ENCODE data around the gene CFAP91. TPM values are rescaled to one million over a fixed set of nuclear protein-coding genes. Genes with fewer than 3 reads are reported as not detected.
"Not testable (repeated sequence)": the region's sequence is repeated elsewhere in the genome, so short reads cannot be mapped to it uniquely, and the experiment has no call there.

The CFAP91 gene
- total RNA-seq, 4 donors from 2014 or later, result 2.2 to 4.7 (median 3.4) TPM

GRCh38 chr3:119677641-119677934 is 25.2 kb upstream of the CFAP91 start:
- ATAC-seq (ENCODE audit: low FRiP score), result no peak
- TF ChIP-seq CTCF (IDR thresholded peaks at IDR 0.05), result no peak
- no peak for DNase-seq (ENCODE audit: low spot score)

GRCh38 chr3:119678209-119678608 is 24.6 kb upstream of the CFAP91 start:
- not testable (repeated sequence) for ATAC-seq (ENCODE audit: low FRiP score); DNase-seq (ENCODE audit: low spot score)

- no peak for DNase-seq (ENCODE audit: low spot score)
- no peak for ATAC-seq (ENCODE audit: low FRiP score)
- no peak for TF ChIP-seq CTCF (IDR thresholded peaks at IDR 0.05)
Observed at GRCh38 chr3:119679874-119680273, 22.9 kb upstream of the CFAP91 start.

- no peak for TF ChIP-seq CTCF (IDR thresholded peaks at IDR 0.05)
- DNase-seq (ENCODE audit: low spot score) (no peak), ATAC-seq (ENCODE audit: low FRiP score) (no peak)
Observed at GRCh38 chr3:119681279-119681678, 21.5 kb upstream of the CFAP91 start.

- DNase-seq (ENCODE audit: low spot score), result no peak
- TF ChIP-seq CTCF (IDR thresholded peaks at IDR 0.05), result no peak
- no peak for ATAC-seq (ENCODE audit: low FRiP score)
Observed at GRCh38 chr3:119683421-119683820, 19.4 kb upstream of the CFAP91 start.

GRCh38 chr3:119690043-119690656 is 12.7 kb upstream of the CFAP91 start:
- no peak for DNase-seq (ENCODE audit: low spot score)
- no peak for TF ChIP-seq CTCF (IDR thresholded peaks at IDR 0.05)
- ATAC-seq (ENCODE audit: low FRiP score), result no peak

- TF ChIP-seq CTCF (IDR thresholded peaks at IDR 0.05), result no peak
- DNase-seq (ENCODE audit: low spot score) (no peak), ATAC-seq (ENCODE audit: low FRiP score) (no peak)
Observed at GRCh38 chr3:119695480-119695879, 7.3 kb upstream of the CFAP91 start.

- DNase-seq (ENCODE audit: low spot score), result no peak
- ATAC-seq (ENCODE audit: low FRiP score), result no peak
Observed at GRCh38 chr3:119697394-119697793, 5.4 kb upstream of the CFAP91 start.

More at GRCh38 chr3:119697394-119697793, 5.4 kb upstream of the CFAP91 start:
- TF ChIP-seq CTCF (IDR thresholded peaks at IDR 0.05), result no peak

All from omental fat pad (tissue), 4 donors.